Fibroblast of the conjunctiva (primary cell): ENCODE data around the gene PHACTR1.

Source experiments
- DNase-seq: peaks from one replicate; pipeline ENCODE4 v3.0.0-alpha.2; 2010; ENCODE audit warnings: low read depth

The PHACTR1 gene

DNA sequence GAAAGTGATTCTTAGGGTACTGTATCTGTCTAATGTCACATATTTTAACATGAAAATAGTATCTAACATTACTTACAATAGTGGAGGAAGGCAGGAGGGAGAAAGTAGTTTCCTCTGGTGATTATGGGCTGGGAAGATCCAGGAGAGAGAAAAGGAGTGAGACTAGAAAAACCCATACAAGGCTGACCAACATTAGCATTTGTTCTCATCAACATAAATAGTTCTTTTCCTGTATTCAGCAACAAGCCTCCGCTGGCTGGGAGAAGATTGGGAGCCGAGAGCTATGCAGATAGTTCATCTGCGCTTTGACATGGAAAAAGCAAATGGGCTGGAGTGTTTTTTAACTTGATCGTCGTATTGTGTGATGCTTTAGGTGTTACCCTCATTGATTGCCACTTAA is 239.4 kb downstream of the PHACTR1 start:
- no peak for DNase-seq

DNA sequence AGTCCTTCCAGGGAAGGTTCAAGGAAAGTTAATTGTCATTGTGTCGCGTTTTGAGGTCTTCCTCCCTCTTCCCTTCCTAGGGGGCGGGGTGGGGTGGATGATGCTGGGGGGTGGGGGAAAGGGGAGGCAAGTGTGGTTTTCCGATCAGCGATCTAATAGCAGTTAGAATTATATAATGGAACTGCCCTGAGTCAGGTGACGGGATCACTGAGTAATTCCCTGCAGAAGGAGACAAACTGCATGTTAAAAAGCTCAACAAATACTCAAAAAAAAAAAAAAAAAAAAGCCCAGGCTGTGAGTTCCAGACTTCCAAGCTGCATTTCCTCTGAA is 240.4 kb downstream of the PHACTR1 start:
- DNase-seq: no peak

DNA sequence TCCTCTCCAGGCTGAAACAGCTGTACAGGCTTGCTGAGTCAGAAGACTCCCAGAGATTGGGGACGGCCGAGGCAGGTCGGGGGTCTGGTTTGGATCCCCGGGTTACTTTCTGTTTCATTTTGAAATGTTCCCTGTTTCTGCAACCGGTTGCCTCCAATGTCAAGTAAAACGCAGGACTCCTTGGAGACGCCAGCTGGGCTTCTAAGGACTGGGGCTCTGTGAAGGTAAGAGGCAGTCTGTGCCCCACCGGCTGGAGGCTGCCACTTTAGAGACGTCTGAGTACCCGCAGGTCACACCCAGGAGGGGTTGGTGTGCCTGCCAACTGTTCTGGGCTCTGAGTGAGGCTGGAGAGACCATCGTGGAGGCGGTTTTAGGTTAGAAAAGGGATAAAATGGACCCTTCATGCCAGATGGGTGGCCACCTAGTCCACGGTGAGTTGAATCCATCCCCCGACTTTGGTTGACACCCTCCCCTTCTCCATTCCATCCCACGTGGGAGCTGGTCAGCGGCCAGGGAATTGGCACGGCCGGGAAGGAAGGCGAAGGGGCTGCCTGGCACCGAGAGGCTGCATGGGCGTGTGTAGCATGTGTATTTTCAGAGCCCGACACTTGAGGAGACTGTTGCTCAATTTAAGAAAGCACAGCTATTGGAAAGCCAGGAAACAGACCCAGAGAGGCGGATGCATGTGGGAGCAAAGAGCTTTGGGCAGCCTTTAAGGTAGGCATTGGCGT is 240.9 kb downstream of the PHACTR1 start:
- DNase-seq: peak; percentile 60

DNA sequence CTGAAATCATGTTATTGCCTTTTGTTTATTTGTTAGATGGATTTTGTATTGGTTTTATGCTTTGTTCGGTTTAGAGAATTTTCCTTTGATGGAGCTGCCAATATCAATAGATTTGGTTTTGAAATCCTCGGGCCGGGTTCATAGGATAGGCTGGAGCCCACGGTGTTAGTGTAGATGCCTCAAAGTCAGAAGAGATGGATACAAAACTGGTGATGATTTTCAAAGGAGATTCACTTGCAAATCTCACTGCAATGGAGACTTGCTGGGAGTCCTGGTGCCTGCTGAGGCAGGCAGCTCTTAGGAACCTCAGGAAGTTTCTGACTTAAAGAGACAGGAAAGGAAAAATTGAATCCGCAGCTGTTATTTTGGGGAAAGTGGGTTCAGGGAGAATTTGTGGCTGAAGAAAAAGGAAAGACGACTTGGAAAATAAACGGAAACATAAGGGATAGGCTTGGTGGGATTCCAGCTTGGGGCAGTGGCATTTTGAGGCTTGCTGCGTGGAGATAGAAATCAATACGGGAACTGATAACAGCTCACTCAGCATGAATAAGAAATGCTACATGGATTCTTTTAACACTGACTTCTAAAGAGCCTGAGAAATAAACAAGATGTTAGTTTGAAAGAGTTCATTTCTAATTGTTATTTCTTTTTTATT is 241.6 kb downstream of the PHACTR1 start:
- no peak for DNase-seq

DNA sequence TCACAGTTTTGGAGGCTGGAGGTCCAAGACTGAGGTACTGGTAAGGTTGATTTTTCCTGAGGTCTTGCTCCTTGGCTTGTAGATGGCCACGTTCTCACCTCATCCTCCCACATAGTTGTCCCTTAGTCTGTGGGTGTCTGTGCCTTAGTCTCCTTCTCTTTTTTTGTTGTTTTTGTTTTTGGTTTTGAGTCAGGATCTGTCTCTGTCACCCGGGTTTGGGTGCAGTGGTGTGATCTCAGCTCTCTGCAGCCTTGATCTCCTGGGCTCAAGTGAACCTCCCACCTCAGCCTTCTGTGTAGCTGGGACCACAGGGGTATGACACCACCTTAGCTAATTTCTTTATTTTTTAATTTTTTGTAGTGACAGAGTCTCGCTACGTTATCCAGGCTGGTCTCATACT is 245.2 kb downstream of the PHACTR1 start:
- DNase-seq: no peak

DNA sequence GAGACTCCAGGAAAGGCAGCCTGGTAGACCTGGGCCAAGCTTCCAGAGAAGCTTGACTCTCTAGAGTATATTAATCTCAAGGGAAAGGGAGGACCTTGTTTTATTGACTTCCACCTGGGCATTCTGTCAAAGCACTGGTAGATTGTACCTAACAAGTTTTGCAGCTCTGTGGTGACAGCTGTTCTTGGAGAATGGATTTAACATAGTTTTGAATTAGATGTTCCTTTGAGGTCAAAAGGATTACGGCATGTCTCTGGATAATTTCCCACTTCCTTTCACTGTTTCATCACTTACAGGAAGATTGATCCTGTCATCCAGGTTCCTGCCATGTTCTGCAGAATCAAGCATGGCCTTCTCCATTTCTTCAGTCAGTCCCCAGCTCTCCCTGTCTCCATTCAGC is 246.0 kb downstream of the PHACTR1 start:
- DNase-seq: no peak

DNA sequence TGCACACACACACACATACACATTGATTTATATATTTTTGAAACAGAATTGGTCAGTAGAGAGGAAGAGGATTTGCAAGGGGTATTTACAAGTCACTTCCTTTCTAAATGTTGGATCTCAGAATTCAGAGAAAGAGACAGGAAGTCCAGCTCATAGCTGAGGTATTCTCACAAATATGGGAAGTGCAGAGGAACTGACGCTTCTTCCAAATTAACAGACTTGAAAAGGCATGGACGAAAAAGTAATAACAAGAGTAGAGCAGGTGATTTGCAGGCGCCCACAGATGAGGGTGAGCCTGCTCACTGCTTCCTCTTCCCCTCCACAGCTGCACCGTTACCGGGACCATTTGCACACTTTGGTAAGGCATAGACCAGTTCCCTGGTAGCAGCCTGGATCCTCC is 246.4 kb downstream of the PHACTR1 start:
- no peak for DNase-seq

DNA sequence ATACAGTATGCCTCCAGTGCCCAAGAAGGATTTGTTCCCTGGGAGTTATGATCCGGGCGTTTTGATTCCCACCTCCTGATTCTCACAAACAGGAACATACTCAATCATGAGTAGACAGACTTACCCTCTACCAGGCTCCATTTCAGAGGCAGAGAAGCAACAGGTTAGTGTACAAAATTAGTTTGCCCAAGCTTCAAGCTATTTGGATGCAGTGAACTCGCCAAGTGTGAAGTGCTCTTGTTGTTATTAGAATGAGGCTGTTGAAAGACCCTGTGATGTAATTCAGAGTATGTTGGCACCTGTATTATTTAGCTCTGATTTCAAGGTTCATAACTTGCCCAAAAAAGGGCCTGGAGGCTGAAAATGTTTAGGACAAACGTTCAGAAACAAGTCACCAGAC is 247.0 kb downstream of the PHACTR1 start:
- DNase-seq: no peak

DNA sequence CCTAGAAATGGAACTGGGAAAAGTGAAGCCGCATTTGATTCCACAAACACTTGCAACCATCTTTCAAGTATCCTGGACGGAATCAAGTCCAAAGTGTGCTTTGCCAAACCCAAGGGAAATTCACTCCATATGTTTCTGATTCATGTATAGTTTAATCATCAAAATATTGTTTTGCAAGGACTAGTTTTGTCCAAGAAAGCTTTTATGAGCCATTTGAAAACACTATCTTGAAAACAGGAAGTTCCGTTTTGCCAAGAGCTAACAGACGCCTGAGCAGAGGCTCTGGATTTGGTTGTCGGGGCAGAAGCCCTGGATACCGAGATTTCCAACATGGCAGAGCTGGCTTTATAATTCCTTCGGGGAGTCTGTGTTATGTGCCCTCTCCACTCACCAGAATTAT is 251.1 kb downstream of the PHACTR1 start:
- peak; percentile 59 for DNase-seq

DNA sequence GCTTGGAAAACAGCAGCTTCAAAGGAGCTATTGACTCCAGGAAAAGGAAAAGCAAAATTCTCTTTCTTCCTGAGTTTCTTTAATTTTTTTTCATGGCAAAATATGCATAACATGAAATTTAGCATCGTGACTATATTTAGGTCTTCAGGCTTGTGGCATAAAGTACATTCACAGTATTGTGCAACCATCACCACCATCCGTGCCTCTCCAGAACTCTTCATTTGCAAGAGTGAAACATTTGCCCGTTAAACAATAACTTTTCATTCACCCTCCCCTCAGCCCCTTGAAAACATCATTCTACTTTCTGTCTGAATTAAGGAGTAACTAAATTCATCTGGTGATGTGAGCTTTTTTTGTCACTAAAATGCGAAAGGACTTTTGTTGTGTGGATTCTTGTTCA is 251.7 kb downstream of the PHACTR1 start:
- no peak for DNase-seq

DNA sequence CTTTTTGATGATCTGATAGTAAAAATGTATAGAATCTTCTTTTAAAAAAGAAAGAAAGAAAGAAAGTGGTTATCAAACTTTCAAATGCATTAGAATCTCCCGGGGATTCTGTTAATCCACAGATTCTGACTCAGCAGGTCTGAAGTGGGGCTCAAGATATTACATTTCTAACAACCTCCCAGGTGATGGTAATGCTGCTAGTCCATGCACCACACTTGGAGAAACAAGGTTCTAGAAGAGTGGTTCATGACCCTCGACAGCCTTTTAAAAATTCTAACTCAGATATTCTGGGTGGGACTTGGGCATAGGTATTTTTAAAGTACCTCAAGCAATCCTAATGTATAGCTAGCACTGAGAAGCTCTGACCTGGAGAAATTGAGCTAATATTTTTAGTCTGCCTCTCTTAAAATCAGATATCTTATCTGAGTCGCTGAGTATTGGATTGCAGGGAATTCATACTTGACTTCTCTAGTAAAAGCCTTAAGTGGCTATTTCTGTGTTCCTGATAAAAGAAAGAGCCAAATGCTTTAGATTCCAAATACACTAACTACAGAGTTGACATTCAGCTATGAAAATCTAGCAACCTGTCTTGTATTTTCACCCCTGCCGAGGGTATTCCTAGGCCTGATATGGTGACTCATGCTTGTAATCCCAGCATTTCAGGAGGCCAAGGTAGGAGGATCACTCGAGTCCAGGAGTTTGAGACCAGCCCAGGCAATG is 252.4 kb downstream of the PHACTR1 start:
- no peak for DNase-seq

DNA sequence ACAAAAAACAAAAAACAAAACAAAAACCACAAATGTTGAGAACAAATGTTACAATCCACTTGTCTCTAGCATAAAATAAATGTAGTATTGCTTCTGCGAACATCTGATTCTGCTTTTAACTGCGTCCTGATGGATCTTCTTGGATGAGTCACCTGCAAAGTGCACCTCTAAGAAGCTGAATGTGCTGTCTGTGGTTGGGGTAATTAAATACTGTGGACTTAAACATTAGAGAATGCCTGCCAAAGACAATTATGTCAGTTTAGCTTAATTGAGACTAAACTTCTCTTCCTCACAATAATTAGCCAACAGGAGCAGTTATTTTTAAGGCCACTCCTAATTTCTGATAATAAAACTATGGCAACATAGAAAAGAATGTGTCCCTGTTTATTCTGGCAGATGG is 253.4 kb downstream of the PHACTR1 start:
- DNase-seq: no peak

DNA sequence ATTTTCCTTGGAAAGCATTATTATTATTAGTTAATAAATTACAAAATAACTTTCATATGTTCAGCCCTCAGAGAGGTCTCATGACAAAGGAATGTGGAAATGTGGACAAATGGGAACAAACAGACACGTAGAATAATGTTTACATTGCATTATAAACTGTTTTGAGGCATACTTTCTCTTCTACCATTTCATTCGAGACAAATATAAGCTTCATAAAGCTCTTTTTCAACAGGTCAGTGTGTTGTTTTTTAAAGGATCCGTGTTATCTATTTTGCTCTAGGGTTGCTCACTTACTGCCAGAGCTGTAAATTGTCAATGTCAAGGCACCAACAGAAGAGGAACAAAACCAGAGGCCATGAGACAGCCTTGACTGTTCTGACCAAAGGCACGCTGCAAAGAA is 256.8 kb downstream of the PHACTR1 start:
- DNase-seq: no peak

DNA sequence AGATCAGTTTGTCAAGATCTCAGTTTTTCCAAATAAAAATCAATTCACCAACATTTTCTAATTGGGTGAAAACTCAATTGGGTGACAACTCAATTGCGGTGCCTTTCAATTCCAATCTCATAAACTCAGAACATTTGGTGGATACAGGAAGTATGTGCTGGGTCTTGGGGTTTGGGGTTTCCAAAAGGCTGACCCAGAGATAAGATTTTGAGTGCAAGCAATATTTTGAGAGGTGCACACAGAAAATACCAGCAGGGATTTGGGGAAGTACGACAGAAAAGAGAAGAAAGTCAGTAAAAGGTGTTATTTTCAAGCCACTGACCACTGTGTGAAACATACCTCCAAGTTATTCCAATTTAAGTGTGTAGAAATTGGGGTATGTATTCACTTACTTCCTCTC is 258.0 kb downstream of the PHACTR1 start:
- DNase-seq: no peak

DNA sequence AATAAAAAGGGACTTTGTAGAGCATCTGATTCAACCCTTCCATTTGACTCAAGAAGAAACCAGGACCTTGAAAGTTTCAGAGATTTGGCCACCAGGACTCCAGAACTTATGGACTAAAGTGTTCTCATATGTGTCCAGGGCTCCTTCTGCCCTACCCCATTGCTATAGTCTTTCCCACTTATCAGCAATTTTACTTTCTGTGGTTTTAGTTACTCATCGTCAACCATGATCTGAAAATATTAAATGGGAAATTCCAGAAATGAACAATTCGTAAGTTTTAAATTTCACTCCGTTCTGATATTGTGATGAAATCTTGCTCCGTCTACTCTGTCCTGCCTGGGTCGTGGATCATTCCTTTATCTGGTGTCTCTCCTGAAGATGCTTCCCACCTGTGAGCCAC is 259.8 kb downstream of the PHACTR1 start:
- DNase-seq: no peak

DNA sequence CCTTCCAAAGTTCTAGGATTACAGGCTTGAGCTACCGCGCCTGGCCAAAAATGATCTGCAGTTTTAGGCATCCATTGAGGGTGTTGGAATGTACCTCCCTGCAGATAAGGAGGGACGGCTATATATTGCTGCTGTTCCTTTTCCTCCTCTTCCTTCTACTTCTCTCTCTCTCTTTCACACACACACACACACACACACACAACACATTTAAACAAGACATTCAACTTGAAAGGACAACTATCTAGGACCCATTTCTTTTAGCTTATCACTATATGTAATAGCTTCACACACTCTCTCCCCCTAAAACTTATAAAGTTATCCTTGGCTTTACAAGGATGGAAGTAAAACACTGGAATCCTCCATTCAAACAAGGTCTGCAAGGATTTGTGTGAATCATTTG is 260.6 kb downstream of the PHACTR1 start:
- no peak for DNase-seq

DNA sequence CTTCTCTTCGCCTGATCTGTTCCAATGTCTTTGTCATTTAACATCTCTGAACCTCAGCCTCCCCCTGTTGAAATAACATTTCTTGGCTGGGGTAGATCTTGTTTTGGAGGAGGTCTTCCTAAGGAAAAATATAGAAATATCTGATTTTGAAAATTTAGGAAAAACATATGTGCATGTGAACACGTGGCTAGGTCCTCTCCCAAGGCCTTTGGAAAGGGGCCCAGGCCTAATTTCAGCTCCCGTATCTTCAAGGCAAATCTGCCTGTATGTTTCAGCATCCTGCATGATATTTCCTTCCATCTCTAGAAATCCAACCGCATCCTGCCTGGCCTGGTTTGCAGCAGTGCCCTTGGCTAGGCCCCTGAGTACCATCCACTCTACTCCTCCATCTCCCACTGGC is 261.2 kb downstream of the PHACTR1 start:
- DNase-seq: no peak

DNA sequence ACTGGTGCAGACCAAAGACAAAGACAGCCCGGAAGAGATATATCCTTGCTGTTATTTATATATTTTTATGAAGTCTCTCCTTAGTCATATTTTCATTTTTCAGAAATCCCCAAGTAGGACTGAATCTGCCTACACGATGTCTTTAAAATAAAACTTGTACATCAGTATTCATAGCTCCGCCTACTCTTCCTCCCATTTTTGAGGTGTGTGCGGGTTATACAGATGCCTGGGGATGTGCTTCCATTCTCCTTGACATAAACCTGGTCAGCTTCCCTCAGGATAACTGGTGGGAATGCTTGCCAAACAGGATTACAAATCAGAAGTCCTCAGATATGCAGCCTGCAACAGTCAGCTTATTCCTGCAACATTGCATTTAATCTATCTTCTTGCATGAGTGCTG is 264.2 kb downstream of the PHACTR1 start:
- no peak for DNase-seq

DNA sequence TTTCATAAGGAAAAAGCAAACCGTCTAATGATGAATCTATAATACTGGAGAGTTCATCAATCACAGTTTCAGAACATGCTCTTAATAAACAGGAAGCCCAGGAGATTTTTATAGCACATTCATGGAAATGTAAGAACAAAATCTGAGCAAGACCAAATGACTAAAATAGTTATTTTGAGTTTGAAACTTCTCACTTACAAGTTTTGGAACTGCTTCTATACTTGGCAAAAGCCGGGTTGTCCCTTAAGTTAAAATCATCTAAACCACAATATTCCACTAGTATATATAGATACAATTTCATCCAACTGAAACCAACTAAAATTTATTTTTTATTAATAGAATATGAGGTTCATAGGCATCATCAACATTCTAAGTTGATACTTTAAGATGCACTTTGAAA is 268.2 kb downstream of the PHACTR1 start:
- DNase-seq: no peak

DNA sequence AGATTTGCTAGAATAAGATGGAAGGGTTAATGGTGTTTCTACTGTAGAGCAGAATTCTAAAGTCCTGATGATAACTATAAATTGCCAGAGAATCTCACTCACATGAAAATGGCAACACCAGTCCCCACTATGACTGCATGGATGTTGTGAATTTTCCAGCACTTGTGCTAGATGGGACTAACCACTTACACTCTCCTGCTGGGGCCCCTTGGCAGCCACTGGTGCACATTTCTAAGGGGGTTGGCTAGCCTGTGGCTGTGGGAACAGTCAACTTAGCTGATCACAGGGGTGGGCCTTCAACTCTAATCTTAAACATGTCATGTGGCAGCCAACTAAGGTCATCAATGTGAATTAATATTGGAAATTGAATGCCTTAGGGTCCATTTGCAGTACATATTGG is 271.2 kb downstream of the PHACTR1 start:
- DNase-seq: no peak

DNA sequence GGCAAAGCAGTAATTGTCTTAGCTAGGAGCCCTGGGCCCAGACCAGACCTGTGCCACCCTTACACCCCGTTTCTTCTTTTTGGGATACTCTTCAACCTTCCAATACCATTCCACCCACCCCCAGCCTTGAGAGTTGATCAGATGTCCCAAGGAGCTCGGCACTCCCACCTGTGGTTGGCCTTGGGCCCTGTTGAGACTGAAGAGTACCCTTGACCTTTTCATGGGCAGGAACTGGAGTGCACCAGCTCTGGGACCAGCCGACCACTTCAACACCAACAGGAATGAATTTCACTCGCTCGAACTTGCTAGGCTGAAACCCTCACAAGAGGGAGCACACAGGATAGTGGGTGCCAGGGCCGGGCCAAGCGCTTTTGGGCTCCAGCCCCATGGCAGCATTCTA is 273.6 kb downstream of the PHACTR1 start:
- no peak for DNase-seq

DNA sequence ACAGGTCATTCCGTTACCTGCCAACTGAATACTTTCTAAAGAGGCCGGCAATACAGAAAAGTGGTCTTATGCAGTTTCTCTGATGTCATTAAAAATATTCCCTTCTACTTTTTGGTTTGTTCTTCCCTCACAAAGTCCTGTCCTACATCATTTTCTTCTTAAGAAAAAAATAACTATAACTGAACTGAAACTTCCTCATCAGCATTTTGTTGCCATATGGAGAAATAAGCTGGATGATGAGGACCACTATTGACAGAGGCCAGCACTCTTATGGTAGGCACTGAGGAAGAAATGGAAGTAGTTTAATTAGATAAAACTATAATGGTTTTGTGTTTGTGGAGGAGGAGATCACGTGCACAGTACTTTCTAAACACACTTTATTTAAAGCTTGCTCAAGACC is 274.9 kb downstream of the PHACTR1 start:
- no peak for DNase-seq

DNA sequence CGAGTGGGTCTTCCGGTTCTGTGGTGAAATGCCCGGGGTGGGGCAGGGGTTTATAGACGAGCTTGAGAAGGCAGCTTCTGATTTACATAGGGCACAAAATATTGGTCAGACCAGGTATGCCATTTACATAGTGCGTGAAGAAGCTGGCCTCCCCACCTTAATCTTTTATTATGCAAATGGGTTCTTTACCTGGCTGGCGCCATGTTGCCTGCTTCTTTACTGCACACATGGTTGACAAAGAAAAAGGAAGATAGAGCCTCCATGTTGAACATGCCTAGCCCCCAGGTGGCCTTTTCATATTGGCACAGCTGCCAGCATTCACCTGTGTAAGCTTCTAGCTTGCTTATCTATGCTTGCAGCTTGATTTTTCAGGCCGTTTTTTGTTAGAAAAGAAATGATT is 276.2 kb downstream of the PHACTR1 start:
- no peak for DNase-seq
